Measurements from ENCODE around the gene RASAL1.

- TF ChIP-seq POLR2A (IDR thresholded peaks at IDR 0.05): no peak
- no peak for TF ChIP-seq EP300 (IDR thresholded peaks at IDR 0.05)
These were observed 14.7 kb downstream of the RASAL1 start for GRCh38 chr12:113120670-113121370.
